GM18951 (cell line): ENCODE results near the gene CSTPP1.

Experiments used
- POLR2A ChIP-seq: IDR thresholded peaks from 4 replicates; pipeline ENCODE4 v1.6.1; 2011; ENCODE audit warnings: mild to moderate bottlenecking; ENCODE audit not compliant: insufficient read length, insufficient read depth; ENCODE audit errors: extremely low read depth
- in situ Hi-C: fragments of 300-500 bp; cut with MboI; formaldehyde crosslinking; loops from one replicate; pipeline ENCODE4 v1.12.0; 2022; ENCODE audit warnings: low sequenced_read_pairs, mixed read lengths, inconsistent platforms; ENCODE audit not compliant: unreplicated experiment

The CSTPP1 gene

DNA sequence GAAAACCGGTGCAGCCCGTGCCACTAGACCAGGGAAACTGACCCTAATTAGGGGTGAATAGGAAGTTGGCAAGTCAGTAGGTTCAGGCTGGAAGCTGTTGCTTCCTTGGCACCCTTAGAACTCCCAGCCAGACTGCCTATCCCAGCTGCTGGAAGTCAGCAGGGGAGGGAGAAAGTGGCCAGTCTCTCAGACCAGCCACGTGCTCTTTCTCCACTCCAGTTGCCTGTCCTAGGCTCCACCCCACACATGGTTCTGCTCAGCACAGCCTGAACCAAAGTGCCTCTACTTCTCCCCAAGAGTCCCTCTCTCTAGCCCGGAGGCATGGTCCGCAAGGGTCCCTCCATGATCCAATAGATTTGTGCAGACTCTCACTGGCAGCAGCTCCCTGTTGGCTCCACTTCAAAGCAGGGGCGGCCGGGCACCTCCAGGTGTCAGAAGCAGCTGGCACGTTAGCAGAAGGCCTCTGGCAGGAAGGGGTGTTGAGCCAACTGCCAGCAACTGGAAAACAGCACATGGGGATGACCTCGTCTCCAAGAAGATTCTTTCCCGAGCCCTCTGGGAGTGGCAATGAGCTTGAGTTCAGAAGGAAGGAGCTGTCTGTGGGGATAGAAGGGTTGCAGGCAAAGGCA lies 212.5 kb downstream of the CSTPP1 start:
- in situ Hi-C loops = no loop called here

DNA sequence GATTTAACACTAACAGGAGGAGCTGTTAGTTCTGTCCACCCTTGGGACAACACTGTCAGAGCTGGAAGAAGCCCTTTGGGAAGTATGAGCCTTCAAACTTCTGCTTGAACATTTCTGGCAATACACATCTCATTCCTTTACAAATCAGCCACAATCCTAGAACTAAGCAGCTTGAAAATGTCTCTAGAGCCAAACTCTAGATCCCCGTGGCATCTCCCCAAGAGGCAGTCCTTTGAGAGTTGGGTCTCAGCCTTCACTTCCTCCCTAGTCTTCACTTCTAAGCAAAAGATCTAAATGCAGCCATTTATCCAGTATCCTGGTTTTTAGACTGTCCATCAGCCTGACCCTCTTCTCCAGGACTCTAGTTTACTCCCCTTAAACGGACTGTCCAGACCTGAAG lies 213.2 kb downstream of the CSTPP1 start:
- in situ Hi-C loops = loop anchor here (10.0 kb wide), 2 partner anchors 235 to 265 kb away; partner anchors contain the start of gene LRP4

More for the DNA sequence above, 212.5 kb downstream of the CSTPP1 start:
- TF ChIP-seq POLR2A = no peak

DNA sequence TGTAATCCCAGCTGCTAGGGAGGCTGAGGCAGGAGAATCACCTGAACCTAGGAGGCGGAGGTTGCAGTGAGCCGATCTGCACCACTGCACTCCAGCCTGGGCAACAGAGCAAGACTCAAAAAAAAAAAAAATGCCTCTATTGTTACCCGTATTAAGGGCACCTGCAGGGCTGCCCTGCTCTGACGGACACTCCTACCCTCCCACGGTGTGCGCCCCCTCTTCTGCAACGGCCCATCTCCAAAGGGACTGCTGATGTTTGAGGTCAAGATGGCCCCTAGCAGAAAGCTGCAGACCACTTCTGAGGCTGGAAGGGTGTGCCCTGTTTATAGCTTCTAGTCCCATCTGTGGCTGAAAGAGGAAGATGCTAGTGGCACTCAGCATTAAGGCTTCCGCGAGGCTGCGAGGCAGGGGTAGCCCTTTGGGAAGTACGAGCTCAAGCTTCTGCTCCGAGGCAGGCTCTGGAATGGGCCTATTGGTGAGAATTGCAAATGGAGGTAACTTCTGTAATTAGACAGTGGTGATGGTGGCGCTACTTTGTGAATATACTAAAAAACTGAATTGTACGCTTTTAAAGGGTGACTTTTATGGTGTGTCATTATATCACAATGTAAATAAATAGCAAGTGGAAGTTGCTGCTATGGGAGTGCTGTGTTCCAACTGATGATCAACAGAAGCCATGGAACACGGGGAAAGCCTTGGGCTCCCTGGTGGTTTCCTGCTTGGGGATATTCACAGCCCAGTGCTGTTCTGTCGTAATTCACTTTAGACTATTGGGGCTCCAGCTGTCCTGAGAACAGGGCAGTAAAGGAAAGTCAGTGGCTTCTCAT lies 215.8 kb downstream of the CSTPP1 start:
- in situ Hi-C loops = loop anchor here (10.0 kb wide), 2 partner anchors 238 to 268 kb away; partner anchors contain the start of gene LRP4
- TF ChIP-seq POLR2A = no peak

More for the DNA sequence above, 213.2 kb downstream of the CSTPP1 start:
- TF ChIP-seq POLR2A = no peak

DNA sequence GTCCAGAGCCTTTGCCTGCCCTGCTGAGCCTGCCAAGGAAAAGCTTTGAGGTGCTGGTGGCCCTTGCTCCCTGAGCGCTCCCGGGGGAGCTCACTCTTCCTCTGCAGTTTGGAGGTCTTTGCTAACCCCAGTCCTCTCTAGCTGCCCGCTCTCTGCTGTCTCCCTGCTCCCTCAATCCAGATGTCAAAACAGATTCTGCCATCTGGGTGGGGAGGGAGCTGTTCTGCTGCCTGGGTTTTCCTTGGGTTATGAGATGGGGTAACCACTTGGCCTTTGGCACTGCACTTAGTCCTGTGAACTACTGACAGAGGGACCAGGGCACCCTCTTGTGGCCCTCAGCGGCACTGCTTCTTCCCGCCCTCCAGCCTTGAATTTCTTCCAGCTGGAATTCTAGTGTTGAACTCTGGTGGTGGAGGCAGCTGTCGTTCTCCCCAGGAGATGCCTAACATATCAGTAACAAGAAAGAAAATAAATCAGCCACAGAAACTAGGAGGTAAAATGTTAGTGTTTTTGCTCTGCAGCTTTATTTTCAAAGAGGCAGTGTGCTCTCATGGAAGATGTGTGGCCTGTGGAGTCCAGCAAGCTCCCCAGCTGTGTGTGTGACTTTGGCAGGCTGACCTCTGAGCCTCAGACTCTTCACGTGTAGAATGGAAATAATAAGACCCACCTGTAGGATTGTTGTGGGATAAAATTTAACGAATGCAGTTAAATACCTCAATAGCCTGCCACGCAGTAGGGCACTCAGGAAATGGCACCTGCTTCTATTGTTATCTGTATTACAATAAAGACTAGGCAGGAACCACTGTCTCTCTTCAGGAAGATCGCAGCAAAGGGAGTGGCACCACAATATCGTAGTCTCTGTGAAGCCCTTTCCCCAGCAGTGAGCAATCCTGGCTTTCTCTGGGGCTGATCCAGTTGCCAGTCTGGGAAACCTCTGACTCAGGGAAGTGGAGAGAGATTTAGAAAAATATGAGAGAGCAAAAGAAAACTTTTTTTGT lies 216.7 kb downstream of the CSTPP1 start:
- in situ Hi-C loops = loop anchor here (10.0 kb wide), 2 partner anchors 238 to 268 kb away; partner anchors contain the start of gene LRP4
- no peak for TF ChIP-seq POLR2A

DNA sequence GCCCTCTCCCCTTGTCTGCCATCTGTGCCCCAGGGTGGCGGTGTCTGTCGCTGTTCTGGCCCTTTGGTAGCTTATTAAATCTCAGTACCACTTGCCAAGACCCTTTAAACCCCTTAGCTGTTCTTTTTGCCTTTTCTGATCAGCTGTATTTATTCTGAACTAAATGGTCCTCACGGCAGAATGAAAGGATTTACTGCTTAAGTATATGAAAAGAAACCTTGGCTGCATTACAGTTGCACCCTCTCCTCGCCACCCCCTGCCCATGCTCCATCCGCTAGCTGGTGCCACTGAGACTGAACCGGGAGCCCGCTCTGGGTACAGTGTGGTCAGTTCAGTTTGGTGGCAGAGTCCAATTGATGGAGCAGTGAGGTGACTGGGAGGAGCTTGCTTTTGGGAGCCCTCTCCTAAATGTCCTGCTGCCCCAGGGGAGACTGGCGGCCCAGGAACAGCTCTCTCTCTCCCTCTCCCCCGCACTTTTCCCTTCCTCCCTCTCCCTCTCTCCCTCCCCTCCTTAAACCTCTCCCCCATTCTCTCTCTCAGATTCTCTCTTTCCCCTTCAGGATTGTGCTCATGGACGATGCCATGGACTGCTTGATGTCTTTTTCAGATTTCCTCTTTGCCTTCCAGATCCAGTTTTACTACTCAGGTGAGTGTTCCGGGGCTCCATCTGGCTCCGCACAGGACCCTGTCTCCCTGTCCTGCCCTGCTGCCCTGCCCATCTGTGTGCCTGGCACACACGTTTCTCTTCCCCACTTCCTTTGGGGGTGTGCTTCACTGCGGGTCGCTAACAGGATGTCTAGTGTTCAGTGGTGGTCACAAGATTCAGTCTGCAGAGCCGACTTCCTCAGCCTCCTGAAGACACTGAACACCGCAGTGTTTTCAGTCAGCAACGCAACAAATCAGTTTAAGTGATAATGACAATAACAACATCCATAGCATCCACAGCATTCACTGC lies 218.3 kb downstream of the CSTPP1 start:
- no peak for TF ChIP-seq POLR2A
- in situ Hi-C loops = loop anchor here (10.0 kb wide), 2 partner anchors 240 to 270 kb away; partner anchors contain the start of gene LRP4

DNA sequence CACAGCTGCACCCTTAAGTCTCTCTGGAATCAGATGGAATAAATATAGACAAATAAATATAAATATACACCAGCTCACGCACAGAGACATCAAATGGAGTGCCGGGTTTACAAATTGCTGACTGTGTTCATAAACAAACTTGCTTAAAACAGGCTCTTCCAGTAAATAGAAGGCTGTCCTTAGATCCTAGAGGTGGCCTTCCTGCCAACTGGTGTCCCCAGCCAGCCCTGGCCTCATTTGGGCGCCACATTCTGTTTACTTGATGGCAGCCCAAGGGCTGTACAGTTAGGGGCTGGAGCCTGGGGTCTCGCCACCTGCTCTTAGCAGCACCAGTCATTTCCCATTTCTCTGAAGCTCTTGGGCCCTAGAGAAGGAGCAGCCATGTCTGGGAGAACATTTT lies 219.3 kb downstream of the CSTPP1 start:
- TF ChIP-seq POLR2A = no peak
- in situ Hi-C loops = loop anchor here (10.0 kb wide), 2 partner anchors 241 to 271 kb away; partner anchors contain the start of gene LRP4

DNA sequence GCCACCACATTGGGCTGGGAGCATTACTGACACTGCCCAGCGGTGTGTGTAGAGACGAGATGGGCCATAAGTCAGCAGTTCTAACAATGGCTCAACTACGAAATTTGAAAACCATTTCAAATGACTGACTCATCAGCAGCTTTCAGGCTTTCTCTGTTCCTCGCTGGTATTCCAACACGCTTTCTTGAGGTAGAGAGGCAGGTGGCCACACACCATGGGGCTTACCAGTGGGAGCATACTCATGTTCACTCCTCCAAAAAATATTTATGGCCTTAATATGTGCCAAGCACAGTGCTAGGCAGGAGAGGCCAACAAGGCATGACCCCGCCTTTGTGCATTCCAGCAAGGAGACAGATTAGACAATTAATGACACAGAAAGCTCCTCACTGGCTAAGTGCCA lies 219.8 kb downstream of the CSTPP1 start:
- in situ Hi-C loops = loop anchor here (10.0 kb wide), 2 partner anchors 242 to 272 kb away; partner anchors contain the start of gene LRP4
- TF ChIP-seq POLR2A = no peak

DNA sequence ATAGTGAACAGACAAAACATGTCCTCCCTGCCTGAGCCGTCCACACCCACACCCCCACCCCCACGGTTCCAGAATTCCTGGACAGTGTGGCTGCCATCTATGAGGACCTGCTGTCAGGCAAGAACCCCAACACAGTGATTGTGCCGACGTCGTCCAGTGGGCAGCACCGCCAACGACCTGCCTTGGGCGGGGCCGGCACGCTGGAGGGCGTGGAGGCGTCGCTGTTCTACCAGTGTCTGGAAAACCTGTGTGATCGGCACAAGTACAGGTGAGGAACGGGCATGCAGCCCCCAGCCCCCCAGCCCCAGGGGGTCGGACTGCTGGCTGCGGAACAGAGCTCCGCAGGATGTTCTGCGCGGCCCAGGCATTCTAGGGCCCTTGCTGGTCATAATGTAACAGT lies 220.4 kb downstream of the CSTPP1 start:
- in situ Hi-C loops = loop anchor here (10.0 kb wide), 2 partner anchors 242 to 272 kb away; partner anchors contain the start of gene LRP4
- TF ChIP-seq POLR2A = no peak

DNA sequence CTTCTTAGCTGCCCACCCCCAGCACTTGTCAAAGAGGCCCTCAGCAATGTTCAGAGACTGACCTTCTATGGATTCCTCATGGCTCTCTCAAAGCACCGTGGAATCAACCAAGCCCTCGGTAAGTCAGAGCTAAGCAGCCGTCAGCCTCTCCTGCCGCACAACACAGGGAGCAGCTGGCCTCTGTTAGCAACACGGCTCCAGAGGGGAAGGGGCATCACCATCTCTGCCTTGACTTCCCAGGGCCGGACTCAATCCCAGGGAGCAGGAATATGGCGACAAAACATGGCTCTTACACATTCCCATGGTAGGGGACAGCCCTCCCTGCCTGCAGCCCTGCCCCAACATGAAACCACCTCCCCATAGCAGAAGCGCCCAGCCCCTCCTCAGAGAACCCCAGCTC lies 221.2 kb downstream of the CSTPP1 start:
- in situ Hi-C loops = loop anchor here (10.0 kb wide), 2 partner anchors 243 to 273 kb away; partner anchors contain the start of gene LRP4
- TF ChIP-seq POLR2A = no peak

DNA sequence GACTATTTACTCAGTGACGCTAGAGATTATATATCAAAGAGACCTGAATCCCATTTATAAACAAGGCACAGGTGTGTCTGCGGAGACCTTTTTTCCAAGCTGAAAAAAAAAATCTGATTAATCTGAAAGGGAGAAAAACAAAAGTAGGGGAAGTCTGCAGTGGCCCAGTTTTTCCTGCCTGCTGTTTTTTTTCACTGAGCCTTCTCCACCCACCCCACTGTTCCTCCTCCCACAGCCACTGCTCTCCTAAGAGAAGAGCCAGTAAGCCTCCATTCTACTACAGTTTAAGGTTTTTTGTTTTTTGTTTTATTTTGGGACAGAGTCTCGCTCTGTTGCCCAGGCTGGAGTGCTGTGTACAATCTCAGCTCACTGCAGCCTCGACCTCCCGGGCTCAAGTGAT lies 221.7 kb downstream of the CSTPP1 start:
- no peak for TF ChIP-seq POLR2A
- in situ Hi-C loops = loop anchor here (10.0 kb wide), 2 partner anchors 243 to 273 kb away; partner anchors contain the start of gene LRP4

DNA sequence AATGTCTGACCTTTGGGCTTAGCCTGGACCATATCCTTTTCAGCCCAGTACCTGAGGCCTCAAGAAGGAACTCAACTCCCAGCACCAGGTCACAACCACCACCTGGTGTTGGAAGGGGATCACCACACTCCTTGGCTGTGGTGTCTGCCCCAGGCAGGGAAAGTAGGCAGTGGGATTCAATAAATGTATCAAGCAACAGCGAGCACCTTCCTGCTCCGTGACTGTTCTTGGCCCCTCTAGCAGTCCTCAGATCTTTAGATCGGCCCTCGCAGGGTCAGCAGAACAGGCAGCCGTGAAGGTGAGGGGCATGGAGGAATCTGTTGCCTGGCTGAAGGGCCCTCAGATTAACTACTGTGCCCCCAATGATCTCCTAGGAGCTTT lies 224.2 kb downstream of the CSTPP1 start:
- TF ChIP-seq POLR2A = no peak
- in situ Hi-C loops = no loop called here

DNA sequence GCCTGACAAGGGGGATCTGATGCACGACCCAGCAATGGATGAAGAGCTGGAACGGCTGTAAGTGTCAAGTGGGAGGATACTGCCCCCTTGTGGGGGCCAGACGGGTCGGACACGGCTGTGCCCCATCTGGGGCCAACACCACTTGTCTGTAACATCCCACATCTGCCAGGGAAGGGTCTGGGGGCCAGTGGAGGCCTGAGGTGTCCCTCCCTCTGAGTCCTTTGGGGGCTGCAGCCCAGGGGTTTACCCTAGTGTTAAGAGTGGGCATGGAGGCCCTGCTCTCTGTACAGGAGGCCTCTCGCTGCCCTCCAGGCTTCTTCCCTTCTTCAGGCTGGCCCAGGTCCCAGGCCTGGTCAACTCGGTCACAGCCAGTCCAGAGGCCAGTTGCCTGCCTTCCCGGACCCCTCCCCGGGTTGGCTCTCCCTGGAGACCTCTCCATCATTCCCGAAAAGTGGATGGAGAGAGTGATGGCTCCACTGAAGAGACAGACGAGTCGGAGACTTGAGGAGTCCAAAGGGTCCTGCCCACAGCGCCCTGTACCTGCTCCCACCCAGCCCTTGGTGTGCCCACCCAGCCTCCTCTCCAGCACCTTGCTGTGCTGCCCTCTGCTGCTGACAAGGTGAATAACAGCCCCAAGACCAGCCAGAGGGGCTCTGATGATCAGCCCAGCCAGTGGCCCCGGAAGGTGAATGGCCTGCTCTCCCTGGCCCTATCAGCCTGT lies 224.7 kb downstream of the CSTPP1 start:
- TF ChIP-seq POLR2A = no peak
- in situ Hi-C loops = no loop called here
